SK-N-SH treated with all-trans-retinoic acid at 6 μM for 48 hours (cell line): ENCODE measurements around the gene PCYT1B.

Source experiments
- GLIS3 ChIP-seq: fragments of 250-450 bp; sonication (Bioruptor Pico); IDR thresholded peaks from 2 replicates; pipeline ENCODE4 v1.5.0; 2020; ENCODE audit warnings: mild to moderate bottlenecking, moderate library complexity
- OSR1 ChIP-seq: fragments of 250-450 bp; sonication (Bioruptor Pico); IDR thresholded peaks from 2 replicates; pipeline ENCODE4 v1.8.0; 2022; ENCODE audit warnings: moderate library complexity, mild to moderate bottlenecking, inconsistent platforms
- RARB ChIP-seq: fragments of 250-450 bp; sonication (Bioruptor Pico); IDR thresholded peaks from 2 replicates; pipeline ENCODE4 v1.8.0; 2021; ENCODE audit warnings: mild to moderate bottlenecking, moderate library complexity
- SNAI2 ChIP-seq: fragments of 250-450 bp; sonication (Bioruptor Pico); IDR thresholded peaks from 2 replicates; pipeline ENCODE4 v1.5.0; 2020; ENCODE audit warnings: mild to moderate bottlenecking, moderate library complexity
- TOX ChIP-seq: fragments of 250-450 bp; sonication (Bioruptor Pico); IDR thresholded peaks from 2 replicates; pipeline ENCODE4 v1.8.0; 2021; ENCODE audit warnings: mild to moderate bottlenecking, moderate library complexity, borderline replicate concordance
- ZFP3 ChIP-seq: fragments of 250-450 bp; sonication (Bioruptor Pico); IDR thresholded peaks from 2 replicates; pipeline ENCODE4 v1.5.0; 2020; ENCODE audit warnings: mild to moderate bottlenecking, moderate library complexity
- ZNF70 ChIP-seq: fragments of 450-650 bp; formaldehyde crosslinking; IDR thresholded peaks from 2 replicates; pipeline ENCODE4 v1.5.0; 2020; ENCODE audit warnings: mild to moderate bottlenecking, moderate library complexity
- TF ChIP-seq, protein P1 (sequence below): fragments of 250-450 bp; sonication (Bioruptor Pico); IDR thresholded peaks from 2 replicates; pipeline ENCODE4 v1.8.0; 2020; ENCODE audit warnings: mild to moderate bottlenecking, moderate library complexity, borderline replicate concordance
- TF ChIP-seq, protein P2 (sequence below): fragments of 250-450 bp; sonication (Bioruptor Pico); IDR thresholded peaks from 2 replicates; pipeline ENCODE4 v1.5.1; 2020; ENCODE audit warnings: low read depth, mild to moderate bottlenecking, moderate library complexity

DNA sequence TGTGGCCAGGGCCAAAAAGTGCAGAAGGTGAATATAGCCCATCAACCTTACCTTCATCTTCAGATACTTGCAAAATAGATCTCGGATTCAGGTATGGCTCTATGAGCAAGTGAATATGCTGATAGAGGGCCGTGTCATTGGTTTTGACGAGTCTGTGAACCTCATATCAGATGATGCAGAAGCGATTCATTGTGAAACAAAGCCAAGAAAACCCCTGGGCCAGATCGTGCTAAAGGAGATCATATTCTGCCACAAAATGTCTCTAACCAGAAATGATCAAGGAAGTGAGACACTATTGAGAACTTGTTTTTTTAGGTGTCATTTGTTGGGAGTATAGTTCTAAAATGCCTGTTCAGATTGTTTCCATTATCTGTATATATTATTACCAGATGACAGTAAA lies 133.7 kb downstream of the PCYT1B start:
- TF ChIP-seq SNAI2 (CRISPR knock-in tag) (no peak), GLIS3 (CRISPR knock-in tag) (no peak), TOX (no peak), OSR1 (no peak), ZNF70 (no peak), ZFP3 (no peak), RARB (CRISPR knock-in tag) (no peak)
- TF ChIP-seq, protein P1, sequence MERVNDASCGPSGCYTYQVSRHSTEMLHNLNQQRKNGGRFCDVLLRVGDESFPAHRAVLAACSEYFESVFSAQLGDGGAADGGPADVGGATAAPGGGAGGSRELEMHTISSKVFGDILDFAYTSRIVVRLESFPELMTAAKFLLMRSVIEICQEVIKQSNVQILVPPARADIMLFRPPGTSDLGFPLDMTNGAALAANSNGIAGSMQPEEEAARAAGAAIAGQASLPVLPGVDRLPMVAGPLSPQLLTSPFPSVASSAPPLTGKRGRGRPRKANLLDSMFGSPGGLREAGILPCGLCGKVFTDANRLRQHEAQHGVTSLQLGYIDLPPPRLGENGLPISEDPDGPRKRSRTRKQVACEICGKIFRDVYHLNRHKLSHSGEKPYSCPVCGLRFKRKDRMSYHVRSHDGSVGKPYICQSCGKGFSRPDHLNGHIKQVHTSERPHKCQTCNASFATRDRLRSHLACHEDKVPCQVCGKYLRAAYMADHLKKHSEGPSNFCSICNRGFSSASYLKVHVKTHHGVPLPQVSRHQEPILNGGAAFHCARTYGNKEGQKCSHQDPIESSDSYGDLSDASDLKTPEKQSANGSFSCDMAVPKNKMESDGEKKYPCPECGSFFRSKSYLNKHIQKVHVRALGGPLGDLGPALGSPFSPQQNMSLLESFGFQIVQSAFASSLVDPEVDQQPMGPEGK (CRISPR knock-in tag), result no peak
- TF ChIP-seq, protein P2, sequence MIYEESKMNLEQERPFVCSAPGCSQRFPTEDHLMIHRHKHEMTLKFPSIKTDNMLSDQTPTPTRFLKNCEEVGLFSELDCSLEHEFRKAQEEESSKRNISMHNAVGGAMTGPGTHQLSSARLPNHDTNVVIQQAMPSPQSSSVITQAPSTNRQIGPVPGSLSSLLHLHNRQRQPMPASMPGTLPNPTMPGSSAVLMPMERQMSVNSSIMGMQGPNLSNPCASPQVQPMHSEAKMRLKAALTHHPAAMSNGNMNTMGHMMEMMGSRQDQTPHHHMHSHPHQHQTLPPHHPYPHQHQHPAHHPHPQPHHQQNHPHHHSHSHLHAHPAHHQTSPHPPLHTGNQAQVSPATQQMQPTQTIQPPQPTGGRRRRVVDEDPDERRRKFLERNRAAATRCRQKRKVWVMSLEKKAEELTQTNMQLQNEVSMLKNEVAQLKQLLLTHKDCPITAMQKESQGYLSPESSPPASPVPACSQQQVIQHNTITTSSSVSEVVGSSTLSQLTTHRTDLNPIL, result no peak
